LNCaP clone FGC (cell line): ENCODE data around the gene SETDB1.

Source experiments
- DNase-seq: peaks from one replicate; pipeline ENCODE4 v3.0.0-alpha.2; 2011; ENCODE audit warnings: low read depth
- H3K4me3 ChIP-seq: 2 replicates; pipeline ENCODE4 v1.5.1; 2011; ENCODE audit warnings: mild to moderate bottlenecking, low read depth, low read length, control low read depth
- CTCF ChIP-seq: IDR thresholded peaks from 2 replicates; pipeline ENCODE4 v1.5.1; 2012; ENCODE audit warnings: mild to moderate bottlenecking; ENCODE audit not compliant: control insufficient read depth, insufficient read depth; ENCODE audit errors: extremely low read depth

SETDB1 gene

GRCh38 chr1:150906813-150907212 is 19.4 kb upstream of the SETDB1 start:
- no peak for TF ChIP-seq CTCF
- no peak overlapping the region for H3K4me3 ChIP-seq
- no peak for DNase-seq

GRCh38 chr1:150909585-150910180 is 16.5 kb upstream of the SETDB1 start:
- no peak for DNase-seq
- no peak overlapping the region for H3K4me3 ChIP-seq
- no peak for TF ChIP-seq CTCF

GRCh38 chr1:150912623-150913022 is 13.5 kb upstream of the SETDB1 start:
- no peak overlapping the region for H3K4me3 ChIP-seq
- no peak for TF ChIP-seq CTCF
- DNase-seq: no peak

- TF ChIP-seq CTCF: no peak
- no peak overlapping the region for H3K4me3 ChIP-seq
- no peak for DNase-seq
Measured at GRCh38 chr1:150917387-150917786, 8.8 kb upstream of the SETDB1 start.

- TF ChIP-seq CTCF: peak; percentile 74
- H3K4me3 ChIP-seq: no peak overlapping the region
- DNase-seq: peak; percentile 68
Measured at GRCh38 chr1:150922519-150922975, 3.6 kb upstream of the SETDB1 start.

- H3K4me3 ChIP-seq: peak overlapping the region; percentile 81; the same call in 1 of the 2 replicates
- no peak for DNase-seq
- no peak for TF ChIP-seq CTCF
Measured at GRCh38 chr1:150925080-150925479, 1.1 kb upstream of the SETDB1 start.

- DNase-seq: no peak
- peak overlapping the region; percentile 81 for H3K4me3 ChIP-seq
- no peak for TF ChIP-seq CTCF
Measured at GRCh38 chr1:150927624-150928023, 1.5 kb downstream of the SETDB1 start.
